ENCODE data around the gene ASB2.

Gene ASB2

GRCh38 chr14:93929657-93930056, 46.7 kb downstream of the ASB2 start:
- no peaks in the 10 kb centered on the region for H3K27me3 ChIP-seq (ENCODE audit: control insufficient read depth, insufficient read depth, low read length, poor library complexity, severe bottlenecking)
- no peak overlapping the region for H3K27ac ChIP-seq (ENCODE audit: insufficient read depth, low read depth, low read length, poor library complexity, severe bottlenecking)
- 92 to 95% methylated on average over 11 of the region's 11 CpGs for WGBS, 2 experiments
- H3K9me3 ChIP-seq (ENCODE audit: control insufficient read depth, low read length), result no peaks in the 10 kb centered on the region
- no peaks in the 10 kb centered on the region for H3K36me3 ChIP-seq (ENCODE audit: control insufficient read depth, insufficient read depth, low read length)
- H3K4me3 ChIP-seq (ENCODE audit: insufficient read depth, low read depth, low read length), result no peak overlapping the region
- peaks cover 25% of the 10 kb centered on the region for H3K4me1 ChIP-seq (ENCODE audit: control insufficient read depth, insufficient read depth, low read length)

GRCh38 chr14:93929048-93929535, 47.3 kb downstream of the ASB2 start:
- 93% methylated on average over 13 of the region's 13 CpGs for WGBS, 2 experiments
- H3K4me1 ChIP-seq (ENCODE audit: control insufficient read depth, insufficient read depth, low read length), result peaks cover 29% of the 10 kb centered on the region
- H3K36me3 ChIP-seq (ENCODE audit: control insufficient read depth, insufficient read depth, low read length), result no peaks in the 10 kb centered on the region
- H3K4me3 ChIP-seq (ENCODE audit: insufficient read depth, low read depth, low read length), result no peak overlapping the region
- no peak overlapping the region for H3K27ac ChIP-seq (ENCODE audit: insufficient read depth, low read depth, low read length, poor library complexity, severe bottlenecking)
- no peaks in the 10 kb centered on the region for H3K9me3 ChIP-seq (ENCODE audit: control insufficient read depth, low read length)
- H3K27me3 ChIP-seq (ENCODE audit: control insufficient read depth, insufficient read depth, low read length, poor library complexity, severe bottlenecking), result no peaks in the 10 kb centered on the region

- WGBS, 2 experiments, result 93% methylated on average over 26 of the region's 26 CpGs
- H3K27ac ChIP-seq (ENCODE audit: insufficient read depth, low read depth, low read length, poor library complexity, severe bottlenecking), result no peak overlapping the region
These were observed 48.0 kb downstream of the ASB2 start for GRCh38 chr14:93928184-93929047.

GRCh38 chr14:93927800-93928145, 48.6 kb downstream of the ASB2 start:
- no peaks in the 10 kb centered on the region for H3K9me3 ChIP-seq (ENCODE audit: control insufficient read depth, low read length)
- 83 to 89% methylated on average over 6 of the region's 6 CpGs for WGBS, 2 experiments
- H3K36me3 ChIP-seq (ENCODE audit: control insufficient read depth, insufficient read depth, low read length), result no peaks in the 10 kb centered on the region
- H3K27ac ChIP-seq (ENCODE audit: insufficient read depth, low read depth, low read length, poor library complexity, severe bottlenecking), result peak overlapping the region; percentile 96
- H3K4me3 ChIP-seq (ENCODE audit: insufficient read depth, low read depth, low read length), result no peak overlapping the region
- no peaks in the 10 kb centered on the region for H3K27me3 ChIP-seq (ENCODE audit: control insufficient read depth, insufficient read depth, low read length, poor library complexity, severe bottlenecking)
- peaks cover 34% of the 10 kb centered on the region for H3K4me1 ChIP-seq (ENCODE audit: control insufficient read depth, insufficient read depth, low read length)

More at GRCh38 chr14:93928184-93929047, 48.0 kb downstream of the ASB2 start:
- H3K4me1 ChIP-seq (ENCODE audit: control insufficient read depth, insufficient read depth, low read length), result peaks cover 34% of the 10 kb centered on the region
- H3K4me3 ChIP-seq (ENCODE audit: insufficient read depth, low read depth, low read length), result no peak overlapping the region
- H3K36me3 ChIP-seq (ENCODE audit: control insufficient read depth, insufficient read depth, low read length), result no peaks in the 10 kb centered on the region
- no peaks in the 10 kb centered on the region for H3K27me3 ChIP-seq (ENCODE audit: control insufficient read depth, insufficient read depth, low read length, poor library complexity, severe bottlenecking)
- no peaks in the 10 kb centered on the region for H3K9me3 ChIP-seq (ENCODE audit: control insufficient read depth, low read length)

- 77% methylated on average over 38 of the region's 38 CpGs for WGBS, 2 experiments
- peaks cover 34% of the 10 kb centered on the region for H3K4me1 ChIP-seq (ENCODE audit: control insufficient read depth, insufficient read depth, low read length)
- H3K27me3 ChIP-seq (ENCODE audit: control insufficient read depth, insufficient read depth, low read length, poor library complexity, severe bottlenecking), result no peaks in the 10 kb centered on the region
- no peaks in the 10 kb centered on the region for H3K36me3 ChIP-seq (ENCODE audit: control insufficient read depth, insufficient read depth, low read length)
- no peak within 1 kb of the TSS for H3K4me3 ChIP-seq (ENCODE audit: insufficient read depth, low read depth, low read length)
- H3K9me3 ChIP-seq (ENCODE audit: control insufficient read depth, low read length), result no peaks in the 10 kb centered on the region
- peak within 1 kb of the TSS; percentile 96 for H3K27ac ChIP-seq (ENCODE audit: insufficient read depth, low read depth, low read length, poor library complexity, severe bottlenecking)
These were observed 49.2 kb downstream of the ASB2 start, which contains the start of gene FAM181A for GRCh38 chr14:93926873-93927799. FAM181A (plus strand) TSS chr14:93927344; CDS start chr14:93928286, 942 bp downstream.

GRCh38 chr14:93926245-93926872, 50.0 kb downstream of the ASB2 start:
- no peak overlapping the region for H3K4me3 ChIP-seq (ENCODE audit: insufficient read depth, low read depth, low read length)
- peak overlapping the region; percentile 96 for H3K27ac ChIP-seq (ENCODE audit: insufficient read depth, low read depth, low read length, poor library complexity, severe bottlenecking)

GRCh38 chr14:93925374-93925895, 50.9 kb downstream of the ASB2 start:
- H3K27ac ChIP-seq (ENCODE audit: insufficient read depth, low read depth, low read length, poor library complexity, severe bottlenecking), result no peak overlapping the region
- H3K4me3 ChIP-seq (ENCODE audit: insufficient read depth, low read depth, low read length), result no peak overlapping the region
- H3K9me3 ChIP-seq (ENCODE audit: control insufficient read depth, low read length), result no peaks in the 10 kb centered on the region
- peaks cover 34% of the 10 kb centered on the region for H3K4me1 ChIP-seq (ENCODE audit: control insufficient read depth, insufficient read depth, low read length)
- H3K27me3 ChIP-seq (ENCODE audit: control insufficient read depth, insufficient read depth, low read length, poor library complexity, severe bottlenecking), result no peaks in the 10 kb centered on the region
- 92 to 94% methylated on average over 13 of the region's 13 CpGs for WGBS, 2 experiments
- H3K36me3 ChIP-seq (ENCODE audit: control insufficient read depth, insufficient read depth, low read length), result no peaks in the 10 kb centered on the region

More at GRCh38 chr14:93926245-93926872, 50.0 kb downstream of the ASB2 start:
- Histone ChIP-seq H3K4me1 (ENCODE audit: control insufficient read depth, insufficient read depth, low read length) (peaks cover 34% of the 10 kb centered on the region), H3K36me3 (ENCODE audit: control insufficient read depth, insufficient read depth, low read length) (no peaks in the 10 kb centered on the region), H3K9me3 (ENCODE audit: control insufficient read depth, low read length) (no peaks in the 10 kb centered on the region), H3K27me3 (ENCODE audit: control insufficient read depth, insufficient read depth, low read length, poor library complexity, severe bottlenecking) (no peaks in the 10 kb centered on the region)
- 82 to 87% methylated on average over 21 of the region's 21 CpGs for WGBS, 2 experiments

- Histone ChIP-seq H3K36me3 (ENCODE audit: control insufficient read depth, insufficient read depth, low read length) (no peaks in the 10 kb centered on the region), H3K27me3 (ENCODE audit: control insufficient read depth, insufficient read depth, low read length, poor library complexity, severe bottlenecking) (no peaks in the 10 kb centered on the region), H3K4me3 (ENCODE audit: insufficient read depth, low read depth, low read length) (no peak overlapping the region), H3K27ac (ENCODE audit: insufficient read depth, low read depth, low read length, poor library complexity, severe bottlenecking) (no peak overlapping the region), H3K4me1 (ENCODE audit: control insufficient read depth, insufficient read depth, low read length) (peaks cover 34% of the 10 kb centered on the region), H3K9me3 (ENCODE audit: control insufficient read depth, low read length) (no peaks in the 10 kb centered on the region)
- 93 to 96% methylated on average over 14 of the region's 14 CpGs for WGBS, 2 experiments
These were observed 51.6 kb downstream of the ASB2 start for GRCh38 chr14:93924592-93925355.

GRCh38 chr14:93923626-93924025, 52.7 kb downstream of the ASB2 start:
- Histone ChIP-seq H3K9me3 (ENCODE audit: control insufficient read depth, low read length) (no peaks in the 10 kb centered on the region), H3K36me3 (ENCODE audit: control insufficient read depth, insufficient read depth, low read length) (no peaks in the 10 kb centered on the region), H3K27ac (ENCODE audit: insufficient read depth, low read depth, low read length, poor library complexity, severe bottlenecking) (no peak overlapping the region), H3K4me1 (ENCODE audit: control insufficient read depth, insufficient read depth, low read length) (peaks cover 34% of the 10 kb centered on the region), H3K4me3 (ENCODE audit: insufficient read depth, low read depth, low read length) (no peak overlapping the region), H3K27me3 (ENCODE audit: control insufficient read depth, insufficient read depth, low read length, poor library complexity, severe bottlenecking) (no peaks in the 10 kb centered on the region)
- WGBS, 2 experiments, result 92 to 95% methylated on average over 8 of the region's 8 CpGs

All from ectodermal cell (in vitro differentiated cells).